AG10803 (cell line): ENCODE data around the gene MTCL1.

Experiments
- DNase-seq: peaks from one replicate; pipeline ENCODE4 v3.0.0; 2010; ENCODE audit warnings: low read depth
- H3K4me3 ChIP-seq: 2 replicates; pipeline ENCODE4 v1.5.1; 2011; ENCODE audit warnings: mild to moderate bottlenecking, low read length, control low read depth
- CTCF ChIP-seq: conservative IDR thresholded peaks from 2 replicates; pipeline ENCODE4 v1.5.1; 2011; ENCODE audit warnings: mild to moderate bottlenecking, low read length, control low read depth, inconsistent platforms

MTCL1 gene

GRCh38 chr18:8699126-8699525 is 6.2 kb upstream of the MTCL1 start:
- TF ChIP-seq CTCF, result no peak
- peak; percentile 61 for DNase-seq
- no peak overlapping the region for H3K4me3 ChIP-seq

- no peak for TF ChIP-seq CTCF
- peak; percentile 94 for DNase-seq
- H3K4me3 ChIP-seq, result no peak overlapping the region
These were observed 5.4 kb upstream of the MTCL1 start for GRCh38 chr18:8699948-8700347.

GRCh38 chr18:8701546-8702118 is 3.7 kb upstream of the MTCL1 start:
- H3K4me3 ChIP-seq, result no peak overlapping the region
- peak; percentile 9; the same call in 1 of the 2 replicates for TF ChIP-seq CTCF
- DNase-seq, result peak; percentile 93

GRCh38 chr18:8702668-8703067 is 2.7 kb upstream of the MTCL1 start:
- DNase-seq, result no peak
- no peak overlapping the region for H3K4me3 ChIP-seq
- TF ChIP-seq CTCF, result no peak

GRCh38 chr18:8703092-8703709 is 2.2 kb upstream of the MTCL1 start:
- no peak overlapping the region for H3K4me3 ChIP-seq
- DNase-seq, result no peak
- no peak for TF ChIP-seq CTCF

- DNase-seq, result no peak
- no peak for TF ChIP-seq CTCF
- peak overlapping the region; percentile 62 for H3K4me3 ChIP-seq
These were observed 1.5 kb upstream of the MTCL1 start for GRCh38 chr18:8703781-8704301.
